ENCODE results near the gene MACROD2. TPM values are rescaled to one million over a fixed set of nuclear protein-coding genes. Genes with fewer than 3 reads are reported as not detected.

Gene MACROD2
- total RNA-seq, 6 experiments from 2014 or later, result 0.05 to 0.57 (median 0.11) TPM; not detected in 1

- Mint-ChIP-seq H3K4me1 (ENCODE audit: low read depth) (no peaks in the 10 kb centered on the region), H3K27ac (no peak overlapping the region), H3K9me3 (peaks cover 40% of the 10 kb centered on the region), H3K27me3 (ENCODE audit: insufficient read depth) (no peaks in the 10 kb centered on the region; the same call in 1 of the 2 replicates), H3K4me3 (no peak overlapping the region), H3K36me3 (ENCODE audit: low read depth) (peaks cover 8% of the 10 kb centered on the region; the same call in 1 of the 2 replicates)
- no peak for DNase-seq
- no peak for TF ChIP-seq CTCF (IDR thresholded peaks at IDR 0.05)
These were observed 515.0 kb downstream of the MACROD2 start for GRCh38 chr20:14510341-14510740.

- H3K27ac Mint-ChIP-seq, result no peak overlapping the region
- no peak for TF ChIP-seq CTCF (IDR thresholded peaks at IDR 0.05)
- no peaks in the 10 kb centered on the region for H3K4me1 Mint-ChIP-seq (ENCODE audit: low read depth)
- H3K36me3 Mint-ChIP-seq (ENCODE audit: low read depth), result peaks cover 8% of the 10 kb centered on the region; the same call in 1 of the 2 replicates
- H3K9me3 Mint-ChIP-seq, result peaks cover 40% of the 10 kb centered on the region
- H3K4me3 Mint-ChIP-seq, result no peak overlapping the region
- no peaks in the 10 kb centered on the region; the same call in 1 of the 2 replicates for H3K27me3 Mint-ChIP-seq (ENCODE audit: insufficient read depth)
- DNase-seq, result no peak
These were observed 517.5 kb downstream of the MACROD2 start for GRCh38 chr20:14512839-14513238.

GRCh38 chr20:14518648-14519047 is 523.3 kb downstream of the MACROD2 start:
- H3K27ac Mint-ChIP-seq, result no peak overlapping the region
- no peak for TF ChIP-seq CTCF (IDR thresholded peaks at IDR 0.05)
- no peaks in the 10 kb centered on the region; the same call in 1 of the 2 replicates for H3K27me3 Mint-ChIP-seq (ENCODE audit: insufficient read depth)
- H3K4me1 Mint-ChIP-seq (ENCODE audit: low read depth), result no peaks in the 10 kb centered on the region
- peaks cover 65% of the 10 kb centered on the region for H3K9me3 Mint-ChIP-seq
- no peak for DNase-seq
- no peak overlapping the region for H3K4me3 Mint-ChIP-seq
- H3K36me3 Mint-ChIP-seq (ENCODE audit: low read depth), result no peaks in the 10 kb centered on the region; the same call in 1 of the 2 replicates

- TF ChIP-seq CTCF (IDR thresholded peaks at IDR 0.05), result no peak
- H3K4me3 Mint-ChIP-seq, result no peak overlapping the region
- H3K27me3 Mint-ChIP-seq (ENCODE audit: insufficient read depth), result no peaks in the 10 kb centered on the region
- peaks cover 59% of the 10 kb centered on the region for H3K9me3 Mint-ChIP-seq
- H3K4me1 Mint-ChIP-seq (ENCODE audit: low read depth), result no peaks in the 10 kb centered on the region
- no peaks in the 10 kb centered on the region; the same call in 1 of the 2 replicates for H3K36me3 Mint-ChIP-seq (ENCODE audit: low read depth)
- no peak overlapping the region for H3K27ac Mint-ChIP-seq
- DNase-seq, result no peak
These were observed 525.7 kb downstream of the MACROD2 start for GRCh38 chr20:14521016-14521415.

GRCh38 chr20:14521436-14521835 is 526.1 kb downstream of the MACROD2 start:
- H3K36me3 Mint-ChIP-seq (ENCODE audit: low read depth), result no peaks in the 10 kb centered on the region; the same call in 1 of the 2 replicates
- no peaks in the 10 kb centered on the region for H3K4me1 Mint-ChIP-seq (ENCODE audit: low read depth)
- DNase-seq, result no peak
- H3K27me3 Mint-ChIP-seq (ENCODE audit: insufficient read depth), result no peaks in the 10 kb centered on the region
- no peak for TF ChIP-seq CTCF (IDR thresholded peaks at IDR 0.05)
- no peak overlapping the region for H3K27ac Mint-ChIP-seq
- peaks cover 61% of the 10 kb centered on the region for H3K9me3 Mint-ChIP-seq
- no peak overlapping the region for H3K4me3 Mint-ChIP-seq

GRCh38 chr20:14522595-14522994 is 527.3 kb downstream of the MACROD2 start:
- no peaks in the 10 kb centered on the region; the same call in 1 of the 2 replicates for H3K36me3 Mint-ChIP-seq (ENCODE audit: low read depth)
- no peaks in the 10 kb centered on the region for H3K4me1 Mint-ChIP-seq (ENCODE audit: low read depth)
- no peak for TF ChIP-seq CTCF (IDR thresholded peaks at IDR 0.05)
- DNase-seq, result no peak
- H3K27ac Mint-ChIP-seq, result no peak overlapping the region
- no peak overlapping the region for H3K4me3 Mint-ChIP-seq
- H3K27me3 Mint-ChIP-seq (ENCODE audit: insufficient read depth), result no peaks in the 10 kb centered on the region
- H3K9me3 Mint-ChIP-seq, result peaks cover 59% of the 10 kb centered on the region
